ENCODE measurements around the gene MYB.
"Not testable (repeated sequence)": the region's sequence is repeated elsewhere in the genome, so short reads cannot be mapped to it uniquely, and the experiment has no call there.

The MYB gene
- 1.4 to 4.8 (median 1.7) reads per million in 3 donors for total RNA-seq

DNA sequence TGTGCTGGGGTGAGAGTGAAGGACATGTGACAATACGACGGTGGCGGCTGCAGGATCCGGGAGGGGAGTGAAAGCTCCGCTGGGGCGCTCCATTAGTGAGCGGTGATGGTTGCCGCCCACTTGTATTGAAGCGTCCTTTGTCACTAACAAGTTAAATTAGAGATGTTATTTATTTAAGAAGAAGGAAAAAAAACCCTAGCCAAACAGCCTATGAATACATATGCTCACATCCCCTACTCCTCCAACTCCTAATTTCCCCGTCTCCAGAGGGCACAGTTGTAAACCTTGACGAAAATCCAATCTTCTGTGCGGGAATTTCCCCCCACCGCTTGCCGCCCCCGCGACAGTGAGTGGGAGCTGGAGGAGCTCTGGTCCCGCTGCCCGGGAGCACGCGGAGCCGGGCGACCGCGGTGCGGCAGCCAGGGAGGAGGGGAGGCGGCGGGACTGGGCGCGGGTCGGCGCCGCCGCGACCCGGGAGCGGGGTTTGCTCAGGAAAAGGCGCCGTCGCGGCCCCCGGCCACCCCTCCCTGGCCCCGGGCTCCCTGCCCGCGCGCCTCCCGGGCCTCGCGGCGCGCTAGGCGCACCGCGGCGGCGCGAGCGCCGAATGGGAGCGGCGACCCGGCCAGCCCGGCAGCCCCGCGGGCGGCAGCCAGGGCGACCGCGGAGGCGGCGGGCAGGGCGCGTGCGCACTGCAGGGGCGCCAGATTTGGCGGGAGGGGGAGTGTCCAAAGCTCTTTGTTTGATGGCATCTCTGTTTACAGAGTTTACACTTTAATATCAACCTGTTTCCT lies at the start of gene MYB:
MYB (plus strand) TSS at position 767 of the 791 bp plus-strand sequence. CDS start 206 bp downstream, outside the sequence.
- Histone ChIP-seq H3K4me1 (ENCODE audit: control insufficient read depth, insufficient read depth, low read length, poor library complexity, severe bottlenecking) (peaks cover 10% of the 10 kb centered on the region), H3K9me3 (ENCODE audit: control insufficient read depth, low read length) (no peaks in the 10 kb centered on the region), H3K27me3 (replicated peaks; ENCODE audit: control insufficient read depth, insufficient read depth, low read length, poor library complexity, severe bottlenecking) (no peaks in the 10 kb centered on the region), H3K4me3 (ENCODE audit: insufficient read depth, low read depth, low read length, poor library complexity, severe bottlenecking) (peak within 1 kb of the TSS; percentile 80), H3K27ac (ENCODE audit: insufficient read depth, low read length, poor library complexity, severe bottlenecking) (peak within 1 kb of the TSS; percentile 65), H3K36me3 (ENCODE audit: control insufficient read depth, insufficient read depth, low read length) (no peaks in the 10 kb centered on the region)
- DNase-seq, result peak; percentile 39 to 60 (median 53)

DNA sequence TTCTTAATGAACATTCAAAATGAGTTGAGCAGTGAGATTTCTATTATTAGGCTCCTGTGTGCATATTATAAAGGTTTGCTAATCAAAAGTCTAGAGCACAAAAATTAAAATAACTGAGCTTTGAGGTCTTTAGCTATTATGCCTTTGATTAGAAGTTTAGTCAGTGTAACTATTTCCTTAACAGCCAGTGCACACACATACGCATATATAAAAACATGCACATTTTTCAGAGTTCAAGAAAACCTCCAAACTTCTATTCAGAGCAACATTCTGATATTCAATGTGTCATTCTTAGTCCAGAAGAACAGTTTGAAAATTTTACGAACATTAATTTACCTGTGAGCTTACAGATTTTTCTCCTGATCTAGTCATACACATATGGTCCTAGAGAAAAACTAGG lies 48.3 kb upstream of the MYB start:
- Histone ChIP-seq H3K4me3 (ENCODE audit: insufficient read depth, low read depth, low read length, poor library complexity, severe bottlenecking) (no peak overlapping the region), H3K27ac (ENCODE audit: insufficient read depth, low read length, poor library complexity, severe bottlenecking) (no peak overlapping the region), H3K4me1 (ENCODE audit: control insufficient read depth, insufficient read depth, low read length, poor library complexity, severe bottlenecking) (peaks cover 7% of the 10 kb centered on the region), H3K27me3 (replicated peaks; ENCODE audit: control insufficient read depth, insufficient read depth, low read length, poor library complexity, severe bottlenecking) (no peaks in the 10 kb centered on the region), H3K36me3 (ENCODE audit: control insufficient read depth, insufficient read depth, low read length) (no peaks in the 10 kb centered on the region), H3K9me3 (ENCODE audit: control insufficient read depth, low read length) (no peaks in the 10 kb centered on the region)
- DNase-seq, result no peak

DNA sequence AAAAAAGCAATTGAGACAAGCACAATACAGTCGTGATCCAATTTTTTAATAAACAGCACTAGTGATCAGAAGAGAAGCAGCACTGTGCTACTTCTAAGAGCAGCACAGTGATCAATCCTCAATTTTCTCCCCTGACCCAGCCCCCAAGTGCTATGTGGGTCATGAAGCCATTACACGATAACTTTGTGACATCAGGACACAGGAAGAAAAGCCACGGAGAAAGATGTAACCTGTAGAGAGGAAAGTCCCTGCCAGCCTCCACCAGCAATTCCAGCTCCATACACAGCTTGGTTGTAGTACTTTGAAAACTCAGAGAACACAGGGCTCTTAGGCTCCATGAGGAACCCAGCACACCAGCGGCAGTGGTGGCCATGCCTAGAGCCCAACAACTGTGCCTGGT lies 45.3 kb upstream of the MYB start:
- H3K27me3 ChIP-seq (replicated peaks; ENCODE audit: control insufficient read depth, insufficient read depth, low read length, poor library complexity, severe bottlenecking), result no peaks in the 10 kb centered on the region
- H3K36me3 ChIP-seq (ENCODE audit: control insufficient read depth, insufficient read depth, low read length), result no peaks in the 10 kb centered on the region
- H3K4me1 ChIP-seq (ENCODE audit: control insufficient read depth, insufficient read depth, low read length, poor library complexity, severe bottlenecking), result no peaks in the 10 kb centered on the region
- no peaks in the 10 kb centered on the region for H3K9me3 ChIP-seq (ENCODE audit: control insufficient read depth, low read length)
- H3K4me3 ChIP-seq (ENCODE audit: insufficient read depth, low read depth, low read length, poor library complexity, severe bottlenecking), result no peak overlapping the region
- H3K27ac ChIP-seq (ENCODE audit: insufficient read depth, low read length, poor library complexity, severe bottlenecking), result no peak overlapping the region
- no peak for DNase-seq

DNA sequence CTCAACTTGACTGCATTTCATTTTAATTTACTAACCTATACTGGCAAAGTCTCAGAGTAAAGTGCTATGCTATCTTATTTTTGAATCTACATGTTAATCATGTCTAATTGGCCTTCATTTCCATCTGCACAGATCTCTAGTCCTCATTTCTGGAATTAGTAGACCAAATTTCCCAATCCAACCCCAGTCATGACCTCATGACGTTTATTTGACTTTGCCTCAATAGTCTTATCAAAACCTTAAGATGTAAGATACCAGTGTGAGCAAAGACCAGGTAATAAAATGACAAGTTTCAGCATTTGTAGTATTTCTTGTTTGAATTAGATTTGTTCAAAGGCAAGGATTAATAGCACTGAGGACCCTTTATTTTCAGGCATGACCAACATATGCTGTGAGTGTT lies 43.3 kb upstream of the MYB start:
- no peak for DNase-seq
- Histone ChIP-seq H3K4me3 (ENCODE audit: insufficient read depth, low read depth, low read length, poor library complexity, severe bottlenecking) (no peak overlapping the region), H3K27ac (ENCODE audit: insufficient read depth, low read length, poor library complexity, severe bottlenecking) (no peak overlapping the region), H3K4me1 (ENCODE audit: control insufficient read depth, insufficient read depth, low read length, poor library complexity, severe bottlenecking) (no peaks in the 10 kb centered on the region), H3K36me3 (ENCODE audit: control insufficient read depth, insufficient read depth, low read length) (no peaks in the 10 kb centered on the region), H3K27me3 (replicated peaks; ENCODE audit: control insufficient read depth, insufficient read depth, low read length, poor library complexity, severe bottlenecking) (no peaks in the 10 kb centered on the region), H3K9me3 (ENCODE audit: control insufficient read depth, low read length) (no peaks in the 10 kb centered on the region)

DNA sequence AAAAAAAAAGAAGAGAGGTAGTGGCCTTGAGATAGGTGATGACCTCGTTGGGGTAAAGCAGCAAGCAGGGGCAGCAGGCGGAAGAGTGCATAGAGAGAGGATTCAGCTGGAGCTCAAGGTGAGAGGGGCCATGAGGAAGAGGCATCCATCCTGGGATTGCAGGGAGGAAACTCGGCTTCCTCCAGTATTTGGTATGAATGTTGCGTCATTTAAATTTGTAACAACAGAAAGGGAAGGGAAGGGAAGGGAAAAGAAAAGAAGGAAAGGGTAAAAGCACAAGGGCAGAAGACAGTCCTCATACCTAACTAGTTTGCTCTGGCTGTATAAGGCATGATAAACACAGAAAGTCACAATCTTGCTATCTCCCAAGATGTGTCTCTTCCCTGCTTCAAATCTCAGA lies 39.9 kb upstream of the MYB start:
- no peak for DNase-seq
- Histone ChIP-seq H3K36me3 (ENCODE audit: control insufficient read depth, insufficient read depth, low read length) (no peaks in the 10 kb centered on the region), H3K4me1 (ENCODE audit: control insufficient read depth, insufficient read depth, low read length, poor library complexity, severe bottlenecking) (no peaks in the 10 kb centered on the region), H3K9me3 (ENCODE audit: control insufficient read depth, low read length) (no peaks in the 10 kb centered on the region), H3K27ac (ENCODE audit: insufficient read depth, low read length, poor library complexity, severe bottlenecking) (no peak overlapping the region), H3K4me3 (ENCODE audit: insufficient read depth, low read depth, low read length, poor library complexity, severe bottlenecking) (no peak overlapping the region), H3K27me3 (replicated peaks; ENCODE audit: control insufficient read depth, insufficient read depth, low read length, poor library complexity, severe bottlenecking) (no peaks in the 10 kb centered on the region)

DNA sequence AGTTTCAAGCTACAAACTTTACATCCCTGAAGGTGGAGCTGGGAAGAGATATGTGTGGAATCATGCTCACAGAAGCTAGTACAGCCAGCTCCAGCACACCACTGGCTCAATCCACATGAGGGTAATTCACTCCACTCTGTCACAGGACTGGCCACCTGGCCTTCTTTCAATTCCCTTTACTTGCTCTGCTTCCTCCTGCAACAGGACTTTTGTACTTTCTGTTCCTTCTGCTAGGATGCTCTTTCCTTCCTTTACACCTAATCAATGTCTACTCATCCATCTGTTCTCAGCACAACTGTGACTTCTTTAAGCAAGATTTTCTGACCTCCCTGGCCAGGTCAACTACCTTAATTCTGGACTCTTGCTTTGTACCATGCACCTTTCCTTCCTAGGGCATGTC lies 39.4 kb upstream of the MYB start:
- no peaks in the 10 kb centered on the region for H3K4me1 ChIP-seq (ENCODE audit: control insufficient read depth, insufficient read depth, low read length, poor library complexity, severe bottlenecking)
- H3K4me3 ChIP-seq (ENCODE audit: insufficient read depth, low read depth, low read length, poor library complexity, severe bottlenecking), result no peak overlapping the region
- no peaks in the 10 kb centered on the region for H3K27me3 ChIP-seq (replicated peaks; ENCODE audit: control insufficient read depth, insufficient read depth, low read length, poor library complexity, severe bottlenecking)
- H3K27ac ChIP-seq (ENCODE audit: insufficient read depth, low read length, poor library complexity, severe bottlenecking), result no peak overlapping the region
- no peaks in the 10 kb centered on the region for H3K36me3 ChIP-seq (ENCODE audit: control insufficient read depth, insufficient read depth, low read length)
- no peak for DNase-seq
- H3K9me3 ChIP-seq (ENCODE audit: control insufficient read depth, low read length), result no peaks in the 10 kb centered on the region

DNA sequence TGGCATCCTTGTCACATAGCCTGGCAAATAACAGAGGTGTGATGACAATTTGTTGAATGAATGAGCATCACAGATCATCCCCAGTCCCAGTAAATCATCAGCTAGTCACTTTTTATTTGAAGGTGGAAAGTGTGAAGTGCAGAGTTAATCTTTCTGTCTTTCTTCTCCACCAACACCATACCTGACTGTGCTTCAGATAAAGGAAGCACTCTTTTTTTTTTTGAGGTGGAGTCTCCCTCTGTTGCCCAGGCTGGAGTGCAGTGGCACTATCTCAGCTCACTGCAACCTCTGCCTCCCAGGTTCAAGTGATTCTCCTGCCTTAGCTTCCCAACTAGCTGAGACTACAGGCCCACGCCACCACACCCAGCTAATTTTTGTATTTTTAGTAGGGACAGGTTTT lies 38.9 kb upstream of the MYB start:
- H3K4me1 ChIP-seq (ENCODE audit: control insufficient read depth, insufficient read depth, low read length, poor library complexity, severe bottlenecking); DNase-seq; H3K27me3 ChIP-seq (replicated peaks; ENCODE audit: control insufficient read depth, insufficient read depth, low read length, poor library complexity, severe bottlenecking); H3K4me3 ChIP-seq (ENCODE audit: insufficient read depth, low read depth, low read length, poor library complexity, severe bottlenecking); H3K9me3 ChIP-seq (ENCODE audit: control insufficient read depth, low read length); H3K36me3 ChIP-seq (ENCODE audit: control insufficient read depth, insufficient read depth, low read length); H3K27ac ChIP-seq (ENCODE audit: insufficient read depth, low read length, poor library complexity, severe bottlenecking): not testable (repeated sequence)

DNA sequence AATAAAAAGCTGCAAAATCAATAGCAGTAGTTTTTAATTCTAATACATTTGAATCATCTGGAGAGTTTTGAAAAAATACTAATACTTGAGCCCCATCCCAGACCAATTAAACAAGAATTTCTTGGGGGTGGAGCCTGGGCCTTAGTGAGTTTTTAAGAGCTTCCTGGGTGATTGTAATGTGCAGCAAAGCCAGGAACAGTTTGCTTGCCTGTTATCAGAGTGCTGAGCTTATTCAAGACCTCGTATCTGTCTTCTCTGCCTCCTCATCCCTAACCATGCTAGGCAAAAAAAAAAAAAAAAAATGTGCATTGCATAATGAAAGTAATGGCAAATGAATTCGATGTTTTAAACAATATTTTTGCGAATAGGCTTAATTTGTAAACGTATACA lies 36.4 kb upstream of the MYB start:
- H3K27ac ChIP-seq (ENCODE audit: insufficient read depth, low read length, poor library complexity, severe bottlenecking), result no peak overlapping the region
- no peaks in the 10 kb centered on the region for H3K9me3 ChIP-seq (ENCODE audit: control insufficient read depth, low read length)
- H3K36me3 ChIP-seq (ENCODE audit: control insufficient read depth, insufficient read depth, low read length), result no peaks in the 10 kb centered on the region
- H3K27me3 ChIP-seq (replicated peaks; ENCODE audit: control insufficient read depth, insufficient read depth, low read length, poor library complexity, severe bottlenecking), result no peaks in the 10 kb centered on the region
- no peaks in the 10 kb centered on the region for H3K4me1 ChIP-seq (ENCODE audit: control insufficient read depth, insufficient read depth, low read length, poor library complexity, severe bottlenecking)
- H3K4me3 ChIP-seq (ENCODE audit: insufficient read depth, low read depth, low read length, poor library complexity, severe bottlenecking), result no peak overlapping the region
- no peak for DNase-seq

DNA sequence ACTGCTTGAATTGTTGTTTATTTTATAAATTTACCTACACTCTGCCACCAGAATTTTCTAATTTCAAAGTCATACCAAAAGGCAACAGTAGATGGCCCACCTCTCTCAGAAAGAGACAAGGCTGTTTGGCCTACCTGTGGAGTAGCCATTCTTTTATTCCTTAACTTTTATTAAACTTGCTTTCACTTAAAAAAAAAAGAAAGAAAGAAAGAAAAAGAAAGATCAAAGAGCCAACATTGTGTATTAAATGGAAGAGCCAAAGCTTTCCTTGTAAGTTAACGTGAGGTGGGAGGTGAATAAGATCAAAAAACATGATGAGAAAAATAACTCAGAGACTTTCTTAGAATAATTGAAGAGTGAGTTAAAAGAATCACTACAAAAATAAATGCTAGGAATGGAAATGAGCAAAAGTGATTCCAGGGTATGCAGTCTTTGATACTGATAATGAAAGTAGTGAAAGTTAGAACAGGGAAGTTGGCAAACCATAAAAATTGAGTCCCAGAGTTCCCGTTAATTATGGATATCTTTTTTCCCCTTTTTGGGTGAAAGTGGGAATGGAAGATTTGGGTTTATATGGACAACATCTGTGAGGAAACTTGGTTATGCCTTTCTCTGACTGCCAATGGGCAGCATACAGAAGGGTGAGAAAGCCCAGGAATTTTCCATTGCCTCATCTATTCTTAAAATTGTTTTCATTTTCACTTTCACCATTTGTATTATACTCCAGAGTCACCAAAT lies 35.9 kb upstream of the MYB start:
- H3K9me3 ChIP-seq (ENCODE audit: control insufficient read depth, low read length), result no peaks in the 10 kb centered on the region
- DNase-seq, result no peak
- H3K27me3 ChIP-seq (replicated peaks; ENCODE audit: control insufficient read depth, insufficient read depth, low read length, poor library complexity, severe bottlenecking), result no peaks in the 10 kb centered on the region
- H3K4me1 ChIP-seq (ENCODE audit: control insufficient read depth, insufficient read depth, low read length, poor library complexity, severe bottlenecking), result no peaks in the 10 kb centered on the region
- no peaks in the 10 kb centered on the region for H3K36me3 ChIP-seq (ENCODE audit: control insufficient read depth, insufficient read depth, low read length)
- H3K27ac ChIP-seq (ENCODE audit: insufficient read depth, low read length, poor library complexity, severe bottlenecking), result no peak overlapping the region
- no peak overlapping the region for H3K4me3 ChIP-seq (ENCODE audit: insufficient read depth, low read depth, low read length, poor library complexity, severe bottlenecking)

DNA sequence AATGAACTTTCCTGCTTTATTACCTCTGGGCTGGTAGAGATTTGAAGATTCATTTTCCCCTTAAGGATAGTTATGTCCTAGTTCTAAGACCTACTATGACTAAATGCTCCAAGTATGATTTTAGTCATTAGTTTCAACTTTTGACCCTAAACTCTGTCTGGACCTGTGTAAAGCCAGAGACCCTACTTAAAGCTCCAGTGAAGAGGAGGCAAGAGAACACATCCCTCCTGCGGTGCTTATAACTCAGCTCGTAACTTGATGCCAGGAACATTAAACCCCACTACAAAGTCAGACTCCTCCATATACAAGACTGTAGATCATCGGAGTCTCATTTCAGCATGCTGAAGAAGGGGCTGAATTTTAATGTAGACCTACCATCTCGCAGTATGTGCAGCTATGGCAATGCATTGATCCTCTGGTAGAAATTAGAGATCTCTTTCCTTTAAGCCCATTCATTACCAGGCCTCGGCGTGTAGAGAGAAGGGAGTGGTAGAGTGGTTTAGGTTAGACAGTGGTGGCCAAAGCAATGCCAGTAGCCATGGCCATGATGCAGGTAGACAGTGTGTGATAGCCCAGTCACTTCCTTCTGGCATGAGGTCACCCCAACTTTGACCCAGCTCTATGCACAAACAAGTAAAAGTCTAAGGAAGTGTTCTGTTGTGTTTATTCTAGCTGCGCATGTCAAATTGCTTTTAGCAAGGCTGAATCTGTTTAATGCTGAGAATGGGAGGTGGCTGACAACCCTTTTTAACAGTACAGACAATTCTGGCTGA lies 34.8 kb upstream of the MYB start:
- Histone ChIP-seq H3K4me3 (ENCODE audit: insufficient read depth, low read depth, low read length, poor library complexity, severe bottlenecking) (no peak overlapping the region), H3K4me1 (ENCODE audit: control insufficient read depth, insufficient read depth, low read length, poor library complexity, severe bottlenecking) (no peaks in the 10 kb centered on the region), H3K9me3 (ENCODE audit: control insufficient read depth, low read length) (no peaks in the 10 kb centered on the region), H3K36me3 (ENCODE audit: control insufficient read depth, insufficient read depth, low read length) (no peaks in the 10 kb centered on the region), H3K27me3 (replicated peaks; ENCODE audit: control insufficient read depth, insufficient read depth, low read length, poor library complexity, severe bottlenecking) (no peaks in the 10 kb centered on the region), H3K27ac (ENCODE audit: insufficient read depth, low read length, poor library complexity, severe bottlenecking) (no peak overlapping the region)
- DNase-seq, result no peak

Data from effector memory CD4-positive, alpha-beta T cell (primary cell).